Activated naive CD4-positive, alpha-beta T cell treated with anti-CD3 and anti-CD28 coated beads, Interleukin-2, amount 50 U/mL, for 72 hours (primary cell): ENCODE data around the gene RAB2B. TPM values are rescaled to one million over a fixed set of nuclear protein-coding genes. Genes with fewer than 3 reads are reported as not detected.
A peak's percentile ranks its signal among the peaks of the same experiment; 100 is the strongest.

Source experiments
- ATAC-seq, 2 donors: fragments of 150-1000 bp; cut with Tn5 transposase; 2 replicates each; pipeline ENCODE4 v1.10.0; 2021; ENCODE audit warnings: mild to moderate bottlenecking in 2 of 2, moderate library complexity in 2 of 2
- DNase-seq, 2 donors: peaks; one replicate each; pipeline ENCODE4 v3.0.0; 2021 to 2022; ENCODE audit warnings: low spot score in 2 of 2
- H3K27ac Mint-ChIP-seq, 2 donors: one replicate each; pipeline ENCODE4 v1.8.0; 2022; ENCODE audit warnings: mild to moderate bottlenecking in 2 of 2, mixed read lengths in 2 of 2
- H3K36me3 Mint-ChIP-seq, 2 donors: one replicate each; pipeline ENCODE4 v1.8.0; 2022; ENCODE audit warnings: mixed read lengths in 2 of 2
- H3K9me3 Mint-ChIP-seq, 2 donors: one replicate each; pipeline ENCODE4 v1.8.0; 2022; ENCODE audit warnings: mixed read lengths in 2 of 2
- total RNA-seq, 2 donors: library from RNA; stranded (reverse); gene quantifications; one replicate each; pipeline ENCODE4 v1.2.3, GENCODE V29; 2022

Gene RAB2B
- 10 to 100 TPM; 30.2 to 48.8 TPM for total RNA-seq

- H3K27ac Mint-ChIP-seq = peak within 1 kb of the TSS; percentile 99
- ATAC-seq (peak; percentile 98 to 99), DNase-seq (peak; percentile 91 to 94)
- no peaks in the 10 kb centered on the region for H3K9me3 Mint-ChIP-seq
- H3K36me3 Mint-ChIP-seq = peaks cover 10 to 12% of the 10 kb centered on the region in 2 donors
Observed at GRCh38 chr14:21476925-21477681, at the start of gene RAB2B, which contains the start of gene TOX4. TSS of gene RAB2B (minus strand) at chr14:21476959. CDS start at chr14:21476872, 87 bp downstream. TSS of gene TOX4 (plus strand) at chr14:21477195. CDS start at chr14:21477279, 84 bp downstream.

GRCh38 chr14:21525962-21526671, 49.4 kb upstream of the RAB2B start, which contains the start of gene SALL2:
TSS of gene SALL2 (minus strand) at chr14:21526346. CDS start at chr14:21526127, 219 bp downstream.
- H3K9me3 Mint-ChIP-seq = no peaks in the 10 kb centered on the region
- no peaks in the 10 kb centered on the region for H3K36me3 Mint-ChIP-seq
- ATAC-seq (peak; percentile 90 to 93), DNase-seq (peak in 1 of 2 donors; percentile 64)
- peak within 1 kb of the TSS; percentile 43 to 68 for H3K27ac Mint-ChIP-seq

- DNase-seq = no peak
- Mint-ChIP-seq H3K27ac (peak overlapping the region; percentile 32 to 43), H3K9me3 (no peaks in the 10 kb centered on the region), H3K36me3 (no peaks in the 10 kb centered on the region)
- no peak for ATAC-seq
Observed at GRCh38 chr14:21525571-21525961, 48.8 kb upstream of the RAB2B start.

- no peaks in the 10 kb centered on the region for H3K36me3 Mint-ChIP-seq
- ATAC-seq (no peak), DNase-seq (no peak)
- peak overlapping the region in 1 of 2 donors; percentile 43 for H3K27ac Mint-ChIP-seq
- no peaks in the 10 kb centered on the region for H3K9me3 Mint-ChIP-seq
Observed at GRCh38 chr14:21524575-21525490, 48.1 kb upstream of the RAB2B start.

- H3K36me3 Mint-ChIP-seq = no peaks in the 10 kb centered on the region
- no peaks in the 10 kb centered on the region for H3K9me3 Mint-ChIP-seq
- ATAC-seq (no peak), DNase-seq (no peak)
- H3K27ac Mint-ChIP-seq = no peak overlapping the region
Observed at GRCh38 chr14:21523203-21523602, 46.4 kb upstream of the RAB2B start.

- Mint-ChIP-seq H3K27ac (no peak overlapping the region), H3K9me3 (no peaks in the 10 kb centered on the region), H3K36me3 (no peaks in the 10 kb centered on the region)
- no peak for ATAC-seq
- DNase-seq = no peak
Observed at GRCh38 chr14:21521501-21521900, 44.7 kb upstream of the RAB2B start.

GRCh38 chr14:21520767-21521166, 44.0 kb upstream of the RAB2B start:
- ATAC-seq (no peak), DNase-seq (no peak)
- H3K27ac Mint-ChIP-seq = no peak overlapping the region
- H3K9me3 Mint-ChIP-seq = no peaks in the 10 kb centered on the region
- H3K36me3 Mint-ChIP-seq = no peaks in the 10 kb centered on the region

GRCh38 chr14:21518725-21519124, 42.0 kb upstream of the RAB2B start:
- ATAC-seq (no peak), DNase-seq (no peak)
- H3K9me3 Mint-ChIP-seq = no peaks in the 10 kb centered on the region
- H3K27ac Mint-ChIP-seq = no peak overlapping the region
- H3K36me3 Mint-ChIP-seq = no peaks in the 10 kb centered on the region

GRCh38 chr14:21514341-21514740, 37.6 kb upstream of the RAB2B start:
- no peaks in the 10 kb centered on the region for H3K9me3 Mint-ChIP-seq
- DNase-seq (no peak), ATAC-seq (no peak)
- peaks cover 20 to 25% of the 10 kb centered on the region in 2 donors for H3K36me3 Mint-ChIP-seq
- H3K27ac Mint-ChIP-seq = no peak overlapping the region

GRCh38 chr14:21510735-21511657, 34.2 kb upstream of the RAB2B start, which contains the start of gene METTL3:
TSS of gene METTL3 (minus strand) at chr14:21511340. CDS start at chr14:21511223, 117 bp downstream.
- Mint-ChIP-seq H3K36me3 (peaks cover 20 to 42% of the 10 kb centered on the region in 2 donors), H3K27ac (peak within 1 kb of the TSS; percentile 93 to 95), H3K9me3 (no peaks in the 10 kb centered on the region)
- ATAC-seq (peak; percentile 98 to 99), DNase-seq (peak; percentile 86 to 96)

- Mint-ChIP-seq H3K9me3 (no peaks in the 10 kb centered on the region), H3K27ac (peak overlapping the region; percentile 93 to 95), H3K36me3 (peaks cover 20 to 50% of the 10 kb centered on the region in 2 donors)
- ATAC-seq = no peak
- no peak for DNase-seq
Observed at GRCh38 chr14:21509432-21510143, 32.8 kb upstream of the RAB2B start.

GRCh38 chr14:21506557-21506956, 29.8 kb upstream of the RAB2B start:
- Mint-ChIP-seq H3K36me3 (peaks cover 24 to 42% of the 10 kb centered on the region in 2 donors), H3K9me3 (no peaks in the 10 kb centered on the region)

GRCh38 chr14:21505012-21505553, 28.3 kb upstream of the RAB2B start:
- H3K27ac Mint-ChIP-seq = peak overlapping the region; percentile 46 to 66
- no peaks in the 10 kb centered on the region for H3K9me3 Mint-ChIP-seq
- H3K36me3 Mint-ChIP-seq = peaks cover 9 to 34% of the 10 kb centered on the region in 2 donors
- ATAC-seq = peak; percentile 64 to 81
- no peak for DNase-seq

More at GRCh38 chr14:21506557-21506956, 29.8 kb upstream of the RAB2B start:
- DNase-seq (no peak), ATAC-seq (no peak)
- H3K27ac Mint-ChIP-seq = peak overlapping the region in 1 of 2 donors; percentile 27

- H3K36me3 Mint-ChIP-seq = peaks cover 5 to 35% of the 10 kb centered on the region in 2 donors
- H3K27ac Mint-ChIP-seq = peak overlapping the region; percentile 23 to 84
- DNase-seq (no peak), ATAC-seq (no peak)
- no peaks in the 10 kb centered on the region for H3K9me3 Mint-ChIP-seq
Observed at GRCh38 chr14:21503376-21503775, 26.6 kb upstream of the RAB2B start.
